GM12872 (cell line): ENCODE measurements around the gene CLPSL2.

Experiments used
- CTCF ChIP-seq: IDR thresholded peaks from 3 replicates; pipeline ENCODE4 v1.5.1; 2011; ENCODE audit warnings: low read depth, mild to moderate bottlenecking, low read length, moderate library complexity; ENCODE audit not compliant: insufficient read depth

Gene CLPSL2

GRCh38 chr6:35739645-35740524, 36.5 kb upstream of the CLPSL2 start:
- no peak for TF ChIP-seq CTCF

GRCh38 chr6:35742842-35743241, 33.6 kb upstream of the CLPSL2 start:
- no peak for TF ChIP-seq CTCF

- TF ChIP-seq CTCF, result no peak
Observed at GRCh38 chr6:35745509-35745908, 30.9 kb upstream of the CLPSL2 start.

GRCh38 chr6:35746516-35746915, 29.9 kb upstream of the CLPSL2 start:
- no peak for TF ChIP-seq CTCF

GRCh38 chr6:35747877-35748276, 28.5 kb upstream of the CLPSL2 start:
- TF ChIP-seq CTCF, result no peak

- TF ChIP-seq CTCF, result no peak
Observed at GRCh38 chr6:35750557-35750956, 25.8 kb upstream of the CLPSL2 start.

GRCh38 chr6:35751594-35751993, 24.8 kb upstream of the CLPSL2 start:
- no peak for TF ChIP-seq CTCF
